NOMO-1 treated with DMSO at 0.1 percent for 48 hours (cell line): Measurements from ENCODE around the gene NOMO2.
"Not testable (repeated sequence)": the region's sequence is repeated elsewhere in the genome, so short reads cannot be mapped to it uniquely, and the experiment has no call there.

ENCODE experiments used
- DNase-seq: peaks from one replicate; lab custom pipeline; 2025; ENCODE audit not compliant: unreplicated experiment; lab: John Stamatoyannopoulos, UW

NOMO2 gene, protein sequence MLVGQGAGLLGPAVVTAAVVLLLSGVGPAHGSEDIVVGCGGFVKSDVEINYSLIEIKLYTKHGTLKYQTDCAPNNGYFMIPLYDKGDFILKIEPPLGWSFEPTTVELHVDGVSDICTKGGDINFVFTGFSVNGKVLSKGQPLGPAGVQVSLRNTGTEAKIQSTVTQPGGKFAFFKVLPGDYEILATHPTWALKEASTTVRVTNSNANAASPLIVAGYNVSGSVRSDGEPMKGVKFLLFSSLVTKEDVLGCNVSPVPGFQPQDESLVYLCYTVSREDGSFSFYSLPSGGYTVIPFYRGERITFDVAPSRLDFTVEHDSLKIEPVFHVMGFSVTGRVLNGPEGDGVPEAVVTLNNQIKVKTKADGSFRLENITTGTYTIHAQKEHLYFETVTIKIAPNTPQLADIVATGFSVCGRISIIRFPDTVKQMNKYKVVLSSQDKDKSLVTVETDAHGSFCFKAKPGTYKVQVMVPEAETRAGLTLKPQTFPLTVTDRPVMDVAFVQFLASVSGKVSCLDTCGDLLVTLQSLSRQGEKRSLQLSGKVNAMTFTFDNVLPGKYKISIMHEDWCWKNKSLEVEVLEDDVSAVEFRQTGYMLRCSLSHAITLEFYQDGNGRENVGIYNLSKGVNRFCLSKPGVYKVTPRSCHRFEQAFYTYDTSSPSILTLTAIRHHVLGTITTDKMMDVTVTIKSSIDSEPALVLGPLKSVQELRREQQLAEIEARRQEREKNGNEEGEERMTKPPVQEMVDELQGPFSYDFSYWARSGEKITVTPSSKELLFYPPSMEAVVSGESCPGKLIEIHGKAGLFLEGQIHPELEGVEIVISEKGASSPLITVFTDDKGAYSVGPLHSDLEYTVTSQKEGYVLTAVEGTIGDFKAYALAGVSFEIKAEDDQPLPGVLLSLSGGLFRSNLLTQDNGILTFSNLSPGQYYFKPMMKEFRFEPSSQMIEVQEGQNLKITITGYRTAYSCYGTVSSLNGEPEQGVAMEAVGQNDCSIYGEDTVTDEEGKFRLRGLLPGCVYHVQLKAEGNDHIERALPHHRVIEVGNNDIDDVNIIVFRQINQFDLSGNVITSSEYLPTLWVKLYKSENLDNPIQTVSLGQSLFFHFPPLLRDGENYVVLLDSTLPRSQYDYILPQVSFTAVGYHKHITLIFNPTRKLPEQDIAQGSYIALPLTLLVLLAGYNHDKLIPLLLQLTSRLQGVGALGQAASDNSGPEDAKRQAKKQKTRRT

GRCh38 chr16:18561727-18562314 is at the start of gene NOMO2:
TSS of gene NOMO2 (minus strand) at chr16:18562097. CDS start at chr16:18562040, 57 bp downstream.
- DNase-seq, result not testable (repeated sequence)

DNA sequence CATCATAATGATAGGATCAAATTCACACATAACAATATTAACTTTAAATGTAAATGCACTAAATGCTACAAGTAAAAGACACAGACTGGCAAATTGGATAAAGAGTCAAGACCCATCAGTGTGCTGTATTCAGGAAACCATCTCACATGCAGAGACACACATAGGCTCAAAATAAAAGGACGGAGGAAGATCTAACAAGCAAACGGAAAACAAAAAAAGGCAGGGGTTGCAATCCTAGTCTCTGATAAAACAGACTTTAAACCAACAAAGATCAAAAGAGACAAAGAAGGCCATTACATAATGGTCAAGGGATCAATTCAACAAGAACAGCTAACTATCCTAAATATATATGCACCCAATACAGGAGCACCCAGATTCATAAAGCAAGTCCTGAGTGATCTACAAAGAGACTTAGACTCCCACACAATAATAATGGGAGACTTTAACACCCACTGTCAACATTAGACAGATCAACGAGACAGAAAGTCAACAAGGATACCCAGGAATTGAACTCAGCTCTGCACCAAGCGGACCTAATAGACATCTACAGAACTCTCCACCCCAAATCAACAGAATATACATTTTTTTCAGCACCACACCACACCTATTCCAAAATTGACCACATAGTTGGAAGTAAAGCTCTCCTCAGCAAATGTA is 48.4 kb upstream of the NOMO2 start:
- DNase-seq, result not testable (repeated sequence)

DNA sequence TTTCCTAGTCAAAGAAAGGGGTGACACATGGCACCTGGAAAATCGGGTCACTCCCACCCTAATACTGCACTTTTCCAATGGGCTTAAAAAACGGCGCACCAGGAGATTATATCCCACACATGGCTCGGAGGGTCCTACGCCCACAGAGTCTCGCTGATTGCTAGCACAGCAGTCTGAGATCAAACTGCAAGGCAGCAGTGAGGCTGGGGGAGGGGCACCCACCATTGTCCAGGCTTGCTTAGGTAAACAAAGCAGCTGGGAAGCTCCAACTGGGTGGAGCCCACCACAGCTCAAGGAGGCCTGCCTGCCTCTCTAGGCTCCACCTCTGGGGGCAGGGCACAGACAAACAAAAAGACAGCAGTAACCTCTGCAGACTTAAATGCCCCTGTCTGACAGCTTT is 46.4 kb upstream of the NOMO2 start:
- not testable (repeated sequence) for DNase-seq

GRCh38 chr16:18603572-18604246 is 41.8 kb upstream of the NOMO2 start:
- not testable (repeated sequence) for DNase-seq

DNA sequence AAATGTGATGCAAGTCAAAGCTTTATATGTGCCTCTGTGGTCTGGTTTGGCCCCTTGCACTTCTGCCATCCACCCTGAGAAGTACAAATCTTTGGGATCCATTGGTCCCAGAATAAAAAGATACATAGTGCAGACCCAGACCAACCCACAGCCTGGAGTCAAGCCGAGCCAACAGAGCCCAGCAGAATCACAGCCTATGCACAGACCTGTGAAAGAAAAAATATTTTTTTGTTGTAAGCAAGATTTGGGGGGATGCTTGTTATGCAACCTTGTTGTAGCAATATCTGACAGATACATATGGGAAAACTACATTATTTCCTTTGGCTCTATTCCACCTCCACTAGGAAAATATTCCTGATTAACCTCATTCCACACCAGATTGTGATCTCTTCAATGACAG is 36.7 kb upstream of the NOMO2 start:
- DNase-seq, result not testable (repeated sequence)

DNA sequence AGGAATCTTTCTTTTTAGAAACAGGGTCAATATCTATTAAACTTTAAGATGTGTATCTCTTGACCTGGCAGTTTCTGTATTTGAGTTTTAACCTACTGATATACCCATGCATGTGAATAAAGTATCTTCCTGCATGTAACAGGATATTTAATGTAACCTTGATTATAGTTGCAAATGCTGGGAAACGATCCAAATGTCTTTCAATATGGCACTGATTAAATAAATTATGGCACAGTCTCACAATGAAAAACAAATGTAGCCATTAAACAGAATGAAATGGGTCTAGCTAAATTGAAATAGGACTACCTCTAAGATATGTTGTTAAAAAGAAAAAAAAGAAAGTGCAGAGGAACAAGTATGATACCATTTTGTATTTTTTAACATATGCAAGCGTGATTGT is 35.8 kb upstream of the NOMO2 start:
- not testable (repeated sequence) for DNase-seq

GRCh38 chr16:18597319-18597718 is 35.4 kb upstream of the NOMO2 start:
- not testable (repeated sequence) for DNase-seq

DNA sequence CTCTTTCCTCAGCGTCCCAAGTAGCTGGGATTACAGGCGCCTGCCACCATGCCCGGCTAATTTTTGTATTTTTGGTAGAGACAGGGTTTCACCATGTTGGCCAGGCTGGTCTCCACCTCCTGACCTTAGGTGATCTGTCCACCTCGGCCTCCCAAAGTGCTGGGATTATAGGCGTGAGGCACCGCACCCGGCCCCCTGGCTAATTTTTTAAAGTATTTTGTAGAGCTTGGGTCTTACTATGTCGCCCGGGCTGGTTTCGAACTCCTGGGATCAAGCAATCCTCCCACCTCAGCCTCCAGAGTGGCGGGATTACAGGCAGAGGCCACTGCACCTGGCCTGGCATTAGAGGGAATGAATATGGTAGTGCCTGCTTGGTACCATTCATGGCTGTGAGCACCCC is 33.9 kb upstream of the NOMO2 start:
- DNase-seq, result not testable (repeated sequence)

DNA sequence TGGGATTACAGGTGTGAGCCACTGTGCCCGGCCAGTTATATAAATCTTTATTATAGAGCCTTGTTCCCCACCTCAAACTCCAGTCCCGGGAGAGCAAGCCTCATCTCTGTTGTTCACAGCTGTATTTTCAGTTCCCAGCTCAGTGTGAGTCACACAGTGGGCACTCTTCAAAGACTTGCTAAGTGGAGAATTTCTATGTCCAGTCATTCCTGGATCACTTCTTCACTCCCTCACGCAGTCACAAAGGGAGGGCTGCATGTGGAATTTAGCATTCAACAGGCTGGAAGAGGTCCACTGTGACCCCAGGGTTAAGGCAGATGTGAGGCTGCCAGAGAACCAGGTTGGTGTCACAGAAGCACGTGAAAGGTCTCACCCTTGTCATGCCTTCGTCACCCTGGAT is 33.0 kb upstream of the NOMO2 start:
- not testable (repeated sequence) for DNase-seq

DNA sequence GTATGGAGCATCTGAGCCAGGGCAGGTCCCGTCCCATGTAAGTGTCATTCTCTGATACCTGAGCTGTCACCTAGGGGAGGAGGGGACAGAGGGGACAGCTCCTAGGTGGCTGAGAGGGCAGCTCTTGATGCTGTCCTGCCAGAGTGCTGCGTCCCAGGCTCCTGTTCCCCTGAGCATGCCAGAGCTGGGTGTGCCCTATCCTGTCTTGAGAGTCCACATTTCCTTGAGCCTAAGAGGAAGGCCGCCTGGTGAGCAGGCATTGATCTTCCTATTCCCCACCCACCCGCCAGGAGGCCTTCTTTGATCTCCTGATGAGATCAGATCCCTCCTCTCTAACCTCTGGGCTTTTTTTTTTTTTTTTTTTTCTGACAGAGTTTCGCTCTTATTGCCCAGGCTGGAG is 32.0 kb upstream of the NOMO2 start:
- not testable (repeated sequence) for DNase-seq

- DNase-seq, result peak; percentile 67
These were observed 31.1 kb upstream of the NOMO2 start for GRCh38 chr16:18592982-18593381.

DNA sequence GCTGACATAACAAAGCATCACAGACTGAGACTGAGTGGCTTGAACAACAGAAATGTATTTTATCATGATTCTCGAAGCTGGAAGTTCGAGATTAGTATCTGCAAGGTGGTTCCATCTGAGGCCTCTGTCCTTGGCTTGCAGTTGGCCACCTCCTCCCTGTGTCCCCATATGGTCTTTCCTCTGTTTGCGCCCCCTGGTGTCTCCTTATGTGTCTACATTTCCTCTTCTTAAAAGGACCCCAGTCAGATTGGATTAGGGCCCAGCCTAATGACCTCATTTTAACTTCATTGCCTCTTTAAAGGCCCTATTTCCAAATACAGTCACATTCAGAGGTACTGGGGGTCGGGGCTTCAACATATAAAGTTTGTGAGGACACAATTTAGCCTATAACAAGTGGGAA is 30.0 kb upstream of the NOMO2 start:
- peak; percentile 91 for DNase-seq

- DNase-seq, result not testable (repeated sequence)
These were observed 29.5 kb upstream of the NOMO2 start for GRCh38 chr16:18591441-18591840.

DNA sequence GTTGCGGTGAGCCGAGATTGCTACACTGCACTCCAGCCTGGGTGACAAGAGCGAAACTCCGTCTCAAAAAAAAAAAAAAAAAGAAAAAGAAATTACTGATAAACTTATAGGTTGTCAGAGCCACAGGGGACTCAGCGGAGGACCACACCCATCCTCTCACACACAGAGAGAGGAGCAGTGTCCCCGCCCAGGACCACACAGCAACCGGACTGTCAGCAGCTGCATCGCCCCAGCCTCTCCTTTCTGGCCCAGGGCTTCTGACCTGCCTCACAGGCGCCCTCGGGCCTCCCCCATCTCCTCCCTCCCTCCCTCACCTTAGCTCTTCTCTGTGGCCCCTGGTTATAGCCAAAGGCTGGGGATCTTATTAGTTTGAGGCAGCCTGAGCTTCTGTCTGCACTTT is 27.9 kb upstream of the NOMO2 start:
- DNase-seq, result not testable (repeated sequence)

DNA sequence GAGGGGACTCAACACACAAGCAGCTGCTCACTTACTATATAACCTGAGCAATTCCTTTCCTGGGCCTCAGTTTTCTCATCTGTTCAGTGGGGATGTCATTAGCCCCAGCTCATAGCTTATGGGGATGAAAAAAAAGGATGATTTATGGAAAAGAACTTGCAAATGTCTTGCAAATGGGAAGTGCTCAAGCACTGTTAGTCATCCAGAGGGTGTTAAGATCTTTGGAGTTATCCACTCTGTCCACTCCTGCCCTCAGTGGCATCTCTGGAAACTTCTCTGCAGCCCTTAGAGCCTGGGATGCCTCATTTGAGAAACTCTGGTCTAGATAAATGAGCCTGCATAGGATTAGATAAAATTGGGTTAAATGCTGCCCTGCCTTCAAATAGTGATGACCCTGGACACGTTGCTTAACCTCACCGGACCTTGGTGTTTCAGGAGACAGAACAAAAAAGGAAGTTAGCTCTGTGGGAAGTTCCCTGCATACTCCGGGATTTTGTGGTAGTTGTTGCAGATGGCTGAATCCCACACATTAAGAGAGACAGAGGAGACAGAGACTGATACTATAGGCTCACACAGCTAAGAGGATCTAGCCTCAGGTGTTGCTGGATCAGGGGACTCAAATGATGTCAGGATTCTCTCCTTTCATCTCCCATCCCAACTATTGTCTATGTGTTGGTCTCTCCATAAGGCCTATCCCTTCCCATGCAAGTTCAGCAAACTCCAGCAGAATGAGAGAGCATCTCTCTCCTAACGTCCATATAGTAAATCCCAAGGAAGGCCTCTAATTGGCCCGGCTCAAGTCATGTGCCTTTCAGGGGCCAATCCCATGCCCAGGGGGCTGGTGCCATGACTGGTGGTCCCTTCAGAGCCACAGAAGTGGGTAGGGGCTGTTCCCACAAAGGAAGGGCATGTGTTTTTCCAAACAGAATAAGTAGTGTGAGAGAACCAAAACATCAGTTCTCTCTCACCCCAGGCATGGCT is 25.0 kb upstream of the NOMO2 start:
- not testable (repeated sequence) for DNase-seq

GRCh38 chr16:18585789-18586188 is 23.9 kb upstream of the NOMO2 start:
- DNase-seq, result not testable (repeated sequence)

DNA sequence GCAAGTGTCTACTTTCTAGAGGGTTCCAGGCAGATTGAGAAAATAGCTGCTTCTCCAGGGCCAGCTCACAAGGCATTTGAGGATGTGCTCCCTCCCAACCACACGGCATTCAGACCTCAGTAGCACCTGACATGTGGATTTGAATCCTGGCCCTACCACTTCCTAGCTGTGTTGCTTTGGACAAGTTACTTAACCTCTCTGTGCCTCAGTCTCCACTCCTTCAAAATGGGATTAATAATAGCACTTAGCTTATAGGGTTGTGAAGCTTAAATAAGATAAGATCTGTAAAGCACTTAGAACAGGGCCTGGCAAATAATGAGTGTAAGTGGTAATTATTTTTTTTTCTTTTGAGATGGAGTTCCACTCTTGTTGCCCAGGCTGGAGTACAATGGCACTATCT is 21.0 kb upstream of the NOMO2 start:
- DNase-seq, result no peak

DNA sequence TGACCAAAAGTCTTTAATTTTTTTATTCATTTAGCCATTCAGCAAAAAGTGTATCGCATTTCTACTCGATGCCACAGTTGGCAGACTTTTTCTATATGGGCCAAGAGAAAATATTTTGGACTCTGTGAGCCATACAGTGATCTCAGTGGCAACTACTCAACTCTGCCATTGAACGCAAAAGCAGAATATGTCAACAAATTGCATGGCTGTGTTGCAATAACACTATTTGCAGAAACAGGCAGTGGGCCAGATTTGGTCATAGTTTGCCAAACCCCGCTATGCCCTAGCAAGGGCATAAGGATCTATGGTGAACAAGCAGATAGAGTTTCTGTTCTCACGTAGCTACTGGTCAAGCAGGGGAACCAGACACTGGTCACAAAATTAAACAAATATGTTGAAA is 18.5 kb upstream of the NOMO2 start:
- peak; percentile 47 for DNase-seq
